IMR-90 (cell line): ENCODE results near the gene ZNF534.

Experiments
- CEBPB ChIP-seq: IDR thresholded peaks from 2 replicates; pipeline ENCODE4 v1.6.1; 2012; ENCODE audit warnings: low read depth, low read length, improper control_type of control experiment
- CHD1 ChIP-seq: IDR thresholded peaks from 2 replicates; pipeline ENCODE4 v1.6.1; 2012; ENCODE audit warnings: low read depth, low read length, improper control_type of control experiment
- ELK1 ChIP-seq: fragments of 150-350 bp; IDR thresholded peaks from 2 replicates; pipeline ENCODE4 v1.6.1; 2016; ENCODE audit warnings: low read depth, mild to moderate bottlenecking, low read length, moderate library complexity, borderline replicate concordance
- FOS ChIP-seq: fragments of 150-350 bp; IDR thresholded peaks from 2 replicates; pipeline ENCODE4 v1.6.1; 2016; ENCODE audit warnings: low read depth, low read length
- MXI1 ChIP-seq: IDR thresholded peaks from 2 replicates; pipeline ENCODE4 v1.6.1; 2012; ENCODE audit warnings: low read depth, mild to moderate bottlenecking, low read length, moderate library complexity, borderline replicate concordance
- POLR2A ChIP-seq: IDR thresholded peaks from 2 replicates; pipeline ENCODE4 v1.6.1; 2012; ENCODE audit warnings: mild to moderate bottlenecking, low read depth, low read length
- RAD21 ChIP-seq: IDR thresholded peaks from 2 replicates; pipeline ENCODE4 v1.6.1; 2012; ENCODE audit warnings: low read length, improper control_type of control experiment
- RCOR1 ChIP-seq: IDR thresholded peaks from 2 replicates; pipeline ENCODE4 v1.6.1; 2012; ENCODE audit warnings: mild to moderate bottlenecking, low read length, improper control_type of control experiment; ENCODE audit not compliant: insufficient replicate concordance
- RFX5 ChIP-seq: IDR thresholded peaks from 2 replicates; pipeline ENCODE4 v1.8.0; 2012; ENCODE audit warnings: low read depth, mild to moderate bottlenecking, low read length, moderate library complexity
- USF2 ChIP-seq: fragments of 150-350 bp; IDR thresholded peaks from 2 replicates; pipeline ENCODE4 v1.6.1; 2017; ENCODE audit warnings: mild to moderate bottlenecking, antibody characterized with exemption, low read length, low read depth
- TF ChIP-seq, protein P1 (sequence below): conservative IDR thresholded peaks from 2 replicates; pipeline ENCODE4 v1.5.1; 2012; ENCODE audit warnings: mild to moderate bottlenecking, low read depth, low read length, improper control_type of control experiment

GRCh38 chr19:52442179-52442578 lies 13.2 kb downstream of the ZNF534 start:
- TF ChIP-seq USF2: no peak
- TF ChIP-seq, protein P1, sequence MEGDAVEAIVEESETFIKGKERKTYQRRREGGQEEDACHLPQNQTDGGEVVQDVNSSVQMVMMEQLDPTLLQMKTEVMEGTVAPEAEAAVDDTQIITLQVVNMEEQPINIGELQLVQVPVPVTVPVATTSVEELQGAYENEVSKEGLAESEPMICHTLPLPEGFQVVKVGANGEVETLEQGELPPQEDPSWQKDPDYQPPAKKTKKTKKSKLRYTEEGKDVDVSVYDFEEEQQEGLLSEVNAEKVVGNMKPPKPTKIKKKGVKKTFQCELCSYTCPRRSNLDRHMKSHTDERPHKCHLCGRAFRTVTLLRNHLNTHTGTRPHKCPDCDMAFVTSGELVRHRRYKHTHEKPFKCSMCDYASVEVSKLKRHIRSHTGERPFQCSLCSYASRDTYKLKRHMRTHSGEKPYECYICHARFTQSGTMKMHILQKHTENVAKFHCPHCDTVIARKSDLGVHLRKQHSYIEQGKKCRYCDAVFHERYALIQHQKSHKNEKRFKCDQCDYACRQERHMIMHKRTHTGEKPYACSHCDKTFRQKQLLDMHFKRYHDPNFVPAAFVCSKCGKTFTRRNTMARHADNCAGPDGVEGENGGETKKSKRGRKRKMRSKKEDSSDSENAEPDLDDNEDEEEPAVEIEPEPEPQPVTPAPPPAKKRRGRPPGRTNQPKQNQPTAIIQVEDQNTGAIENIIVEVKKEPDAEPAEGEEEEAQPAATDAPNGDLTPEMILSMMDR: no peak
- no peak for TF ChIP-seq POLR2A
- no peak for TF ChIP-seq CHD1
- TF ChIP-seq FOS: no peak
- no peak for TF ChIP-seq RCOR1
- TF ChIP-seq RAD21: no peak
- no peak for TF ChIP-seq MXI1
- no peak for TF ChIP-seq ELK1
- no peak for TF ChIP-seq RFX5
- TF ChIP-seq CEBPB: no peak
